DOHH2 (cell line): Measurements from ENCODE around the gene ANKRD6.

Experiments used
- H3F3A ChIP-seq: fragments of 200-600 bp; sonication (generic), shearing (Covaris generic); 2 replicates; pipeline ENCODE4 v1.6.0; 2016; ENCODE audit warnings: antibody characterized with exemption, mild to moderate bottlenecking; ENCODE audit not compliant: control insufficient read depth, insufficient read depth
- H3K27ac ChIP-seq: fragments of 200-600 bp; sonication (generic); 2 replicates; pipeline ENCODE4 v1.5.1; 2014; ENCODE audit warnings: low read depth, mild to moderate bottlenecking, low read length, moderate library complexity
- H3K27me3 ChIP-seq: fragments of 200-600 bp; sonication (generic); 2 replicates; pipeline ENCODE4 v1.6.1; 2014; ENCODE audit warnings: mild to moderate bottlenecking, low read length, mixed read lengths; ENCODE audit not compliant: control insufficient read depth
- H3K36me3 ChIP-seq: fragments of 200-600 bp; sonication (generic); 2 replicates; pipeline ENCODE4 v1.6.1; 2014; ENCODE audit warnings: mild to moderate bottlenecking, low read length, moderate library complexity, mixed read lengths; ENCODE audit not compliant: control insufficient read depth
- H3K4me1 ChIP-seq: fragments of 200-600 bp; sonication (generic); 2 replicates; pipeline ENCODE4 v1.6.1; 2014; ENCODE audit warnings: mild to moderate bottlenecking, low read length, mixed read lengths; ENCODE audit not compliant: control insufficient read depth
- H3K4me2 ChIP-seq: fragments of 200-600 bp; sonication (generic); 2 replicates; pipeline ENCODE4 v1.6.0; 2014; ENCODE audit warnings: mild to moderate bottlenecking, low read length, moderate library complexity
- H3K4me3 ChIP-seq: fragments of 200-600 bp; sonication (generic); 2 replicates; pipeline ENCODE4 v1.5.1; 2014; ENCODE audit warnings: mild to moderate bottlenecking, low read length, mixed read lengths
- H3K79me2 ChIP-seq: fragments of 200-600 bp; sonication (generic); 2 replicates; pipeline ENCODE4 v1.6.1; 2014; ENCODE audit warnings: mild to moderate bottlenecking, low read length, mixed read lengths; ENCODE audit not compliant: control insufficient read depth
- H3K9me2 ChIP-seq: fragments of 200-600 bp; sonication (generic); replicated peaks from 2 replicates; pipeline ENCODE4 v1.6.1; 2014; ENCODE audit warnings: mild to moderate bottlenecking, low read length, mixed read lengths; ENCODE audit not compliant: control insufficient read depth
- H3K9me3 ChIP-seq: fragments of 200-600 bp; sonication (generic); 2 replicates; pipeline ENCODE4 v1.6.1; 2014; ENCODE audit warnings: antibody characterized with exemption, low read length, mixed read lengths; ENCODE audit not compliant: control insufficient read depth, insufficient read depth
- H4K20me1 ChIP-seq: fragments of 200-600 bp; sonication (generic); 2 replicates; pipeline ENCODE4 v1.6.0; 2014; ENCODE audit warnings: low read depth, mild to moderate bottlenecking, antibody characterized with exemption, low read length, moderate library complexity; ENCODE audit not compliant: control insufficient read depth, insufficient read depth
- EZH2phosphoT487 ChIP-seq: fragments of 200-600 bp; sonication (generic); IDR thresholded peaks from 2 replicates; pipeline ENCODE4 v1.6.1; 2017; ENCODE audit warnings: borderline replicate concordance, mild to moderate bottlenecking, antibody characterized with exemption, low read length, moderate library complexity, mixed read lengths
- TF ChIP-seq, protein P1 (sequence below): fragments of 200-600 bp; sonication (generic); IDR thresholded peaks from one replicate; pipeline ENCODE4 v1.5.1; 2014; ENCODE audit warnings: antibody characterized with exemption, mild to moderate bottlenecking, low read depth, low read length; ENCODE audit not compliant: poor library complexity, severe bottlenecking

ANKRD6 gene

DNA sequence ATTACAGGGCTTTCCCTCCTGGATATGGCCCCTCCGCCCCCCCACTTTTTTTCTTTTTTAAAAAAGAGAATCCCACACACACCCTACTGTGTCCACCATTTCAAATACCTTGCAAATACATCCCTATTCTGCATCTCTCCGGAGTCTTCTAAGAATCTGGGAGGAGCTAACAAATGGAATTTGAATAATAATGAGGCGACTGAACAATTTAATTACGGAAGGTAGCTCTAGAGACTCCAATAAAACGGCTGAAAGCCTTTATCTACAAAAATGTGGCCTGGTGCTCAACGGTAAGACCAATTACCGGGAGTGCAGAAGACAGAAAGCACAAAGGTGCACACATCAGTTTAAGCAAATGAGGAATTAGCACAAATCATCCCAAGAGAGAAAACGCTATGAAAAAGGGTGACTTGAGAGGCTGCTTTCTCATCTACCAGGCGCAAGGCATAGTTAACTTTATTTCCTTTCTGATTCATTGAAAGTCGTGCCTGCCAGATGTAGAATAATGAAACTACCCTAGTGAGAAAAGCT lies 22.7 kb upstream of the ANKRD6 start:
- peak overlapping the region; percentile 89 for H3K4me3 ChIP-seq
- H3K27ac ChIP-seq, result no peak overlapping the region
- H3K4me1 ChIP-seq, result peaks cover 35% of the 10 kb centered on the region
- H3K9me2 ChIP-seq, result no peaks in the 10 kb centered on the region
- H3K27me3 ChIP-seq, result peaks cover 80% of the 10 kb centered on the region
- H3K4me2 ChIP-seq, result peak overlapping the region; percentile 98
- H3F3A ChIP-seq, result peaks cover 16% of the 10 kb centered on the region
- H4K20me1 ChIP-seq, result no peaks in the 10 kb centered on the region
- no peaks in the 10 kb centered on the region for H3K36me3 ChIP-seq
- TF ChIP-seq, protein P1, sequence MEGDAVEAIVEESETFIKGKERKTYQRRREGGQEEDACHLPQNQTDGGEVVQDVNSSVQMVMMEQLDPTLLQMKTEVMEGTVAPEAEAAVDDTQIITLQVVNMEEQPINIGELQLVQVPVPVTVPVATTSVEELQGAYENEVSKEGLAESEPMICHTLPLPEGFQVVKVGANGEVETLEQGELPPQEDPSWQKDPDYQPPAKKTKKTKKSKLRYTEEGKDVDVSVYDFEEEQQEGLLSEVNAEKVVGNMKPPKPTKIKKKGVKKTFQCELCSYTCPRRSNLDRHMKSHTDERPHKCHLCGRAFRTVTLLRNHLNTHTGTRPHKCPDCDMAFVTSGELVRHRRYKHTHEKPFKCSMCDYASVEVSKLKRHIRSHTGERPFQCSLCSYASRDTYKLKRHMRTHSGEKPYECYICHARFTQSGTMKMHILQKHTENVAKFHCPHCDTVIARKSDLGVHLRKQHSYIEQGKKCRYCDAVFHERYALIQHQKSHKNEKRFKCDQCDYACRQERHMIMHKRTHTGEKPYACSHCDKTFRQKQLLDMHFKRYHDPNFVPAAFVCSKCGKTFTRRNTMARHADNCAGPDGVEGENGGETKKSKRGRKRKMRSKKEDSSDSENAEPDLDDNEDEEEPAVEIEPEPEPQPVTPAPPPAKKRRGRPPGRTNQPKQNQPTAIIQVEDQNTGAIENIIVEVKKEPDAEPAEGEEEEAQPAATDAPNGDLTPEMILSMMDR, result no peak
- peak; percentile 78 for TF ChIP-seq EZH2phosphoT487
- no peaks in the 10 kb centered on the region for H3K79me2 ChIP-seq
- no peaks in the 10 kb centered on the region for H3K9me3 ChIP-seq

DNA sequence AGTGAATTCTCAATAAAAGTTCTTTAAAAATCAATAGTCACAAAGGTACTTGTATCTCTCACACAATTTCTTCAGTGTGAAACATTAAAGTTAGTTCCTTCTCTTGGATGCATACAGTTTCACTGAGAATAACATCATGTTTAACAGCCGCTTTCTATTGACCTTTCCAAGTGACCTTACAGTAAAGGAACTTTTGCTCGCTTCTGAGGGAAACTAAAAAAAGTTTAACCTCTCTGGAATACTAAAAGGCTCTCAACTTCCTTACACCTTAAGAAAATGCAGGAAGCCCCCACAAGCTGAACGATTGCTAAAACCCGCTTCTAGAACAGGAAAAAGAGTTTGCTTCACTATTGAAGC lies 22.2 kb upstream of the ANKRD6 start:
- no peak for TF ChIP-seq EZH2phosphoT487
- TF ChIP-seq, protein P1, result no peak
- Histone ChIP-seq H3K27ac (no peak overlapping the region), H3K79me2 (no peaks in the 10 kb centered on the region)

DNA sequence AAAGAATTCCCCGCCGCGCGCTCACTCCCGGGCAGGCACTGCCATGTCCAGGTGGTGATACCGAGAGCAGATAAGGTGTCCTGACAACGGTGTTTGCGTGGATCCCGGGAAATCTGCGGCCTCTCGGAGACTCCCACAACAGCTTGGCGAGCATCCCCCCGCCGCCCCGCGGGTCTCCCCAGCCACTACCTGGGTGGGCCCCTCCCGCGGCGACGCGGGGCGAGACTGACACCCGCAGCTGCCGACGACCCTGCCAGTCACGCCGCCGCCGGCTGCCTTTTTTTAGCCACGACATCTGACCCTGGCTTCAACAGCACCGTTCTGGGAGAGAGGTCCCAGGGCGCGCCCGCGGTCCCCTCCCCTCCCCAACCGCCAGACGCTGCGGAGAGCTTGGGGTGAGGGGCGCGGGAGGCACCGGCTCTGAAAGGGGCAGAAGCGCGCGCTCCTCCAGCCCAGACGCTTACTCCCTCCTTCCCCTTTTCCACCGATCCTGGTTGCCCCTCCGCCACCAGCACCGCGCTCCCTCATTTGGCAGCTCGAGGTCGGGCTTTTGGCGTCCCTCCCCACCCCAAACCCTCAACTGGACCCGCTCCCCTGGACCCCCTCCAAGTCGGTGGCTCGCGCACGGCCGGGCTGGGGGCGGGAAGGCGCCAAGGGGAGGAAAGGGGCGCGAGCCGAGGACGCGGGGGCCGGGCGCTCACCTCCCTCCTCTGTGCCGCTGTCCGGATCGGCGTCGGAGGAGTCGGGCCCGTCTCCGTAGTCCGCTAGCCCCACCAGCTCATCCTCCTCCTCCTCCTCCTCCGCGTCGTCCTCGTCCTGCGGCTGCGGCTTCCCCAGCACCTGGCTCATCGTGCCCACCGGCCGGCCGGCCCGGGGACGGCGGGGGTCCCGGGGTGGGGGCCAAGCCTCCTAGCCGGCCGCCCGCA lies 21.5 kb upstream of the ANKRD6 start:
- Histone ChIP-seq H3F3A (peaks cover 16% of the 10 kb centered on the region), H3K36me3 (no peaks in the 10 kb centered on the region), H3K4me2 (peak overlapping the region; percentile 98), H3K4me3 (peak overlapping the region; percentile 89), H3K9me2 (no peaks in the 10 kb centered on the region), H3K4me1 (peaks cover 35% of the 10 kb centered on the region), H4K20me1 (no peaks in the 10 kb centered on the region), H3K79me2 (no peaks in the 10 kb centered on the region), H3K27ac (no peak overlapping the region), H3K9me3 (no peaks in the 10 kb centered on the region), H3K27me3 (peaks cover 83% of the 10 kb centered on the region)
- peak; percentile 52 for TF ChIP-seq EZH2phosphoT487
- TF ChIP-seq, protein P1, result no peak

More for the DNA sequence above, 22.2 kb upstream of the ANKRD6 start:
- Histone ChIP-seq H3K9me2 (no peaks in the 10 kb centered on the region), H3K36me3 (no peaks in the 10 kb centered on the region), H3K27me3 (peaks cover 84% of the 10 kb centered on the region), H3F3A (peaks cover 16% of the 10 kb centered on the region), H3K9me3 (no peaks in the 10 kb centered on the region), H3K4me1 (peaks cover 35% of the 10 kb centered on the region), H3K4me2 (peak overlapping the region; percentile 98), H4K20me1 (no peaks in the 10 kb centered on the region), H3K4me3 (peak overlapping the region; percentile 89)
